GM19452 (cell line): Measurements from ENCODE around the gene ATP2C1.

ENCODE experiments used
- ATAC-seq: cut with Tn5 transposase; IDR thresholded peaks from one replicate; pipeline ENCODE4 v1.9.1; 2021; ENCODE audit not compliant: unreplicated experiment

ATP2C1 gene

DNA sequence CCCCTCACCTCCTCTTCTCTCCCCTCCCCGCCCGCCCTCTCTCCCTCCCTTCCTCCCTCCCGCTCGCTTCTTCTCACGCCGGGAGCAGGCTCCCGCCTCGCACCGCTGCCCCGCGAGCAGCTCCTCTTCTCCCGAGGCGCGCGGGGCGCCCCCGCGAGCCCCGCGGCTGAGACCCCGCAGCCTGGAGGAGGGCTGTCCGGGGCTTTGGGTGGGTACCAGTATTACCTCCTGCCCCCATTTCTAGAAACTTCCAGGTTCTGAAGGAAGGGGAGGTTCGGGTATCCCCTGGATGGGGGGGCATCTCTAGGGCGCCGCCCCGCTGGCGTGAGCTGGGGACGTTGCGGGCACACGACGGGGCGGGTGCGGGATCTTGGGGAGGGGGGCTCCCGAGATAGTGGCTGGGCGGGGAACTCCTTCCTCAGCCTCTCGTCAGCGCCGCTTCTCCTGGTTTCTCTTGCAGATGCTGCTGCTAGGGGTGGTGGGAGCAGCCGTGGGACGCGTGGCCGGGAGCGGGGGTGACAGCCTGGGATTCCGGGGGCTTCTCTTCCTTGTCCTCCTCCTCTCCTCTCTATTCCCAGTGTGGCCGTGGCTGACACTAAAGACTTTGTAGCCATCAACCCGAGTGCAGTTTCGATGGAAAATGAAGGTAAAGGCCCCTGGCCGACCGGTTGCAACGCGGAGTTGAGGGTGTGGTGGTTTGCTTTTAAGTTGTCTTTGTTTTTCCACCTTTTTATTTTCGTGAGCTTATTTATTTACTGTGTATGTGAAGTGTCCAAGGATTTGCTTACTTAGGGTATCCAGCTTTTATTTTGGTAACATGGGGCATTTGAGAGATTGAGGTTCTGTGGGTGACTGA lies 474 bp downstream of the ATP2C1 start:
- peak; percentile 17 for ATAC-seq

GRCh38 chr3:130894986-130895280 lies 1.0 kb downstream of the ATP2C1 start:
- ATAC-seq = no peak

DNA sequence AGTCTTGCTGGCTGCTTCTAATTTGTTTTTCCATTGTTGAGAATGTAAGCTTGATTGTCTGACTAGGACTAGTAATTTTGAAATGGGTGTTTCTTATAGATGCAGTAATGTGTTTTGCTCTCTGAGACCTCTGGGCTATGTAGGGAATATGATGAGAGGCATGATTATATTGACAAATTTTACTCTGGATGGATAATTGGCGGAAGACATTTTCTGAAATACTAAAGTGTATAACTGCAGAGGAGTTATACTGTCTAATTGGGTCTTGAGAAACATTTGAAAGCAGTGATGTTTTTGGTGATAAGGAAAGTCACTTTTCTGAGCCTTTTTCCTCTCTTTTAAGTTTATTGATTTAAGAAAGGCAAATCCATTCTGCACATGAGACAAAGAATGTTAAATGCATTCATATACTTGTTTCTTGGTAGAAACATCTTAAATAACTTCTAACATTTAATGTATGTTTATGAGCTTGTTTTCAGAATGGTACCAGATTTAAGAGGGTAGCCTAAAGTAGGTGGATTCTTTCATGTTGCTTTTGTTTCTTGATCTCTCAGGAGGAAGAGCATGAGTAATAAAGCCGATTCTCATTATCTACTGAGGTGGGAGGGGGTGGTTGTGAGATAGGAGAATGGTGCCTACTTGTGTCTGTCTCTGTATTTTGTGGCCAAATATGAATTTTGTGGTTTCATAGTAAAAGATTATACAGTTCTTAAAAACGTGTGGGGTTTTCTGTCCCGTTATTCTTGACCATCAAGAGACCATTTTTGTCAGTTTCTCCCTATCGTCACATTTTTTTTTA lies 2.0 kb downstream of the ATP2C1 start:
- no peak for ATAC-seq

- no peak for ATAC-seq
Observed at GRCh38 chr3:130897316-130897715, 3.4 kb downstream of the ATP2C1 start.

DNA sequence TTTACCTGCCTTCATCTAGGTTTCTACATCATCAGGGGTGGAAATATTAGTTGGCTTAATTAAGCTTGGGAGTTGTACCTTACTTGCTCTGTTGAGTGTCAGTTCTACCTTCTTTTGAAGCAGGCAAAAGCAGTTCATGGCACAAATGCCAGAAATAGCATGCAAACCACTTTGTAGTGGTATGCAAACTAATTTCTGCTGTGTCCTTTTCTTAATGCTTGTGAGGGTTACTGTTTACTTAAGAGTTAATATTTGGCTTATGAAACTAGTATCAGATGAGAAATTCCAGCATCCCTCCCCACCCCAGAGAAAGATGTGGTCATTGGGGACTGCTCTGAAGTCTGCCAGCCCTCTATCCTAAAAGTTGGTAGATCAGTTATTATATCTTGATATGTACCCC lies 7.1 kb downstream of the ATP2C1 start:
- peak; percentile 55 for ATAC-seq

GRCh38 chr3:130901463-130902204 lies 7.8 kb downstream of the ATP2C1 start:
- no peak for ATAC-seq

GRCh38 chr3:130903412-130903908 lies 9.6 kb downstream of the ATP2C1 start:
- no peak for ATAC-seq

DNA sequence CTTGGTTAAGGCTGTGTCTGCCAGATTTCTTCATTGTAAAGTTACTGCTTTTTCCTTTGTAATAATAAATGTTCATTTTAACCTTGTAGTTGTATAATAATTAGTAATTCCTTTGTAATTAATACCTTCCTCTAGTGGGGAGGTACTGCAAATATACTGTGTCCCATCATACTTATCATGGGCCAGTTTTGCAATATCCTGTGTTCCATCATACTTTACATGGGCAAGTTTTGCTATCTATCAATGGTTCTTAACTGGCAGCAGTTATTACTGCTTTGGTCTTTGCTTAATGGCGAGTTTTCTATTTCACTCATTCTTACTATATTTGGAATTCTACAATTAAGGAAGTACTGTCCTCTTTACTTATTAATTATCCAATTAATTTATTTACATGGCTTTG lies 10.6 kb downstream of the ATP2C1 start:
- no peak for ATAC-seq

DNA sequence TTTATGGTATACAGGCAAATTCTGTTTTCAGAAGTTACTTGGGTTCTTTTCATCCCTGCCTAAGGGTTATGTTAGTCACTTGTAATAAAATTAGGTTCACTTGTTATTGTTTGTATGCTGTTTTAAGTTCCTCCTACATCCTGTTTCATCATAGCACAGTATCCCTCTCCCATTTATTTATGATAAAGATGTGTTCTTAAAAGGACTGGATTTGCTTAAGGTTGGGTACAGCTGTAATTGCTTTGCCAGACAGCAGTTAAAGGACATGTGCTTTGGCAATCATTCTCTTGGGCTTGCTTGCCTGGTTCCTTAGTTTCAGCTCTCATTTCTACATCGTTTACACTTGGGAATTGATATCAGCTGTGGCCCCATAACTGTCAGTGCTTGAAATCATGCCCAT lies 11.7 kb downstream of the ATP2C1 start:
- ATAC-seq = peak; percentile 21

GRCh38 chr3:130906374-130906995 lies 12.6 kb downstream of the ATP2C1 start:
- no peak for ATAC-seq

- no peak for ATAC-seq
Observed at GRCh38 chr3:130907500-130907899, 13.6 kb downstream of the ATP2C1 start.

DNA sequence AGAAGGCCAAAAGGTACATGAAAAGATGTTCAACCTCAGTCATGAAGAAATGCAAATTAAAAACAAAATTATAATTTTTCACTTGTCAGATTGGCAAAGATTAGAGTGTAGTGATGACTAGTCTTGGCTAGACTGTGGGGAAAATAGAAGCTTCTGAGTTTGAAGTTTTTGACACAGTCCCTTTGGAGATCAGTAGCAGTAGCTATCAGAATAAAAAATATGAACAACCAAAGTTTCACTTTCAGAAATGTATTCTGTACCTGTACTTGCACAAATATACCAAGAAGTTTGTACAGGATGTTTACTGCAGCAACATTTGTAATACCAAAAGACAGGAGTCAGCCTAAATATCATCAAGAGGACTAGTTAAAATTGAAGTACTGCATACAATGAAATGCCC lies 14.1 kb downstream of the ATP2C1 start:
- no peak for ATAC-seq

GRCh38 chr3:130915567-130916292 lies 21.8 kb downstream of the ATP2C1 start:
- no peak for ATAC-seq

- no peak for ATAC-seq
Observed at GRCh38 chr3:130916507-130917167, 22.8 kb downstream of the ATP2C1 start.

GRCh38 chr3:130918328-130918727 lies 24.4 kb downstream of the ATP2C1 start:
- no peak for ATAC-seq

DNA sequence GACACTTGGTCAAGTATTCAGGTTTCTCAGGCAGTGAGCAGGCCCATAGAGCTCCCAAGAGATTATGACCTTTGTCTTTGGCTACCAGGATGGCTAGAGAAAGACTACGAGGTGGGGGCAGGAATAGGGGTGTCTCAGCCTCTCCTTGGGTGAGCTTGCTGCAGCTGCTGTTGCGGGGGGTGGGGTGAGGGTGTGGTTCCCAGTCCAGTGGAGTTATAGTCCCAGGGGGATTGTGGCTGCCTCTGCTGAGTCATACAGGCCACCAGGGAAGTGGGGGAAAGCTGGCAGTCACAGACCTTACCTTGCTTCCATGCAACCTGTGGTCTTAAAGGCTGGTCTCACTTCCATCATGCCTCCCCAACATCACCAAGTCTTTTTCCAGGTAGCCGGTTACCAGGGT lies 31.7 kb downstream of the ATP2C1 start:
- ATAC-seq = peak; percentile 57

GRCh38 chr3:130926504-130926903 lies 32.6 kb downstream of the ATP2C1 start:
- no peak for ATAC-seq

- ATAC-seq = no peak
Observed at GRCh38 chr3:130929804-130930203, 35.9 kb downstream of the ATP2C1 start.

- no peak for ATAC-seq
Observed at GRCh38 chr3:130932979-130933378, 39.1 kb downstream of the ATP2C1 start.

- ATAC-seq = no peak
Observed at GRCh38 chr3:130933801-130934345, 40.0 kb downstream of the ATP2C1 start.
